Lower leg skin (tissue), 4 donors: ENCODE measurements around the gene PIGV. TPM values are rescaled to one million over a fixed set of nuclear protein-coding genes. Genes with fewer than 3 reads are reported as not detected.

ENCODE experiments used
- DNase-seq, 2 donors: peaks; one replicate each; pipeline ENCODE4 v3.0.0-alpha.2; 2019; ENCODE audit warnings: low spot score in 2 of 2
- H3K4me3 ChIP-seq: fragments of 200-600 bp; sonication (generic); 2 replicates; pipeline ENCODE4 v1.5.1; 2017; ENCODE audit warnings: mild to moderate bottlenecking, low read depth; ENCODE audit not compliant: poor library complexity, severe bottlenecking
- CTCF ChIP-seq, 3 donors: fragments of 450-650 bp; IDR thresholded peaks; one replicate each; pipeline ENCODE4 v1.5.1; 2016; ENCODE audit warnings: antibody characterized with exemption in 3 of 3, mild to moderate bottlenecking in 3 of 3, moderate library complexity in 2 of 3
- POLR2A ChIP-seq, 2 donors: fragments of 450-650 bp; IDR thresholded peaks; one replicate each; pipeline ENCODE4 v1.6.1; 2016 to 2017; ENCODE audit warnings: antibody characterized with exemption in 2 of 2, mild to moderate bottlenecking in 1 of 2, moderate library complexity in 1 of 2
- WGBS, 2 donors: methylation state at CpG; one replicate each; pipeline ENCODE4 v1.1.5; 2018; 5-methylcytosine and 5-hydroxymethylcytosine counted together
- intact Hi-C: fragments of 100-400 bp; cut with DNase I; formaldehyde crosslinking; loops from one replicate; pipeline ENCODE4 v1.15.0; 2023; ENCODE audit warnings: low total_unique reads
- total RNA-seq, 4 donors: library from RNA; depleted of rRNA; stranded (reverse); fragments of >200 nt; gene quantifications; one replicate each; pipeline ENCODE4 v1.1.0, GENCODE V29; 2016

The PIGV gene
- total RNA-seq, 4 donors from 2014 or later, result 18.2 to 39.3 (median 27.1) TPM

GRCh38 chr1:26791148-26791547 lies 3.4 kb downstream of the PIGV start:
- no peak overlapping the region for H3K4me3 ChIP-seq
- TF ChIP-seq POLR2A (IDR thresholded peaks at IDR 0.05), result no peak
- no peak for TF ChIP-seq CTCF (IDR thresholded peaks at IDR 0.05)
- DNase-seq, result no peak
- WGBS, 2 donors, result 67 to 70% methylated on average over 6 of the region's 6 CpGs
- intact Hi-C loops, result loop anchor here (5.0 kb wide), 1 partner anchor 189 kb away; no protein-coding TSS in a partner anchor

GRCh38 chr1:26791626-26792025 lies 3.9 kb downstream of the PIGV start:
- intact Hi-C loops, result loop anchor here (5.0 kb wide), 1 partner anchor 189 kb away; no protein-coding TSS in a partner anchor
- WGBS, 2 donors, result 66 to 72% methylated on average over 3 of the region's 3 CpGs

GRCh38 chr1:26792924-26793323 lies 5.2 kb downstream of the PIGV start:
- TF ChIP-seq POLR2A (IDR thresholded peaks at IDR 0.05) (no peak), CTCF (IDR thresholded peaks at IDR 0.05) (no peak)
- intact Hi-C loops, result loop anchor here (5.0 kb wide), 1 partner anchor 191 kb away; no protein-coding TSS in a partner anchor
- no peak for DNase-seq
- H3K4me3 ChIP-seq, result no peak overlapping the region
- WGBS, 2 donors, result 95 to 97% methylated on average over 2 of the region's 2 CpGs

More at GRCh38 chr1:26791626-26792025, 3.9 kb downstream of the PIGV start:
- no peak for DNase-seq
- H3K4me3 ChIP-seq, result no peak overlapping the region
- TF ChIP-seq POLR2A (IDR thresholded peaks at IDR 0.05) (no peak), CTCF (IDR thresholded peaks at IDR 0.05) (no peak)

GRCh38 chr1:26794391-26794790 lies 6.6 kb downstream of the PIGV start:
- TF ChIP-seq CTCF (IDR thresholded peaks at IDR 0.05) (no peak), POLR2A (IDR thresholded peaks at IDR 0.05) (no peak)
- no peak for DNase-seq
- H3K4me3 ChIP-seq, result no peak overlapping the region
- intact Hi-C loops, result loop anchor here (5.0 kb wide), 1 partner anchor 192 kb away; no protein-coding TSS in a partner anchor
- WGBS, 2 donors, result 79 to 81% methylated on average over 5 of the region's 5 CpGs

GRCh38 chr1:26797627-26798026 lies 9.9 kb downstream of the PIGV start:
- no peak for TF ChIP-seq POLR2A (IDR thresholded peaks at IDR 0.05)
- no peak for TF ChIP-seq CTCF (IDR thresholded peaks at IDR 0.05)
- H3K4me3 ChIP-seq, result no peak overlapping the region
- 80% methylated on average over 2 of the region's 2 CpGs for WGBS, 2 donors
- intact Hi-C loops, result loop anchor here (5.0 kb wide), 1 partner anchor 90 kb away; no protein-coding TSS in a partner anchor
- no peak for DNase-seq
